OCI-LY7 (cell line): Measurements from ENCODE around the gene ZMIZ1. TPM values are rescaled to one million over a fixed set of nuclear protein-coding genes. Genes with fewer than 3 reads are reported as not detected.

ENCODE experiments used
- BruUV-seq: library from RNA; stranded (reverse); fragments of 400-500 nt; replicated peaks from 2 replicates; lab custom pipeline; 2021; lab: Mats Ljungman, UMichigan
- CTCF ChIA-PET: fragments of 300-600 bp; sonication (Branson Sonifier 250); formaldehyde crosslinking; loops from one replicate; lab custom pipeline; 2022; ENCODE audit warnings: antibody characterized with exemption; ENCODE audit not compliant: unreplicated experiment; lab: Charles Lee
- POLR2A ChIA-PET: fragments of 300-600 bp; sonication (Branson Sonifier 250); formaldehyde crosslinking; loops from one replicate; lab custom pipeline; 2022; ENCODE audit warnings: antibody characterized with exemption; lab: Charles Lee
- DNase-seq: peaks from one replicate; pipeline ENCODE4 v3.0.0-alpha.2; 2015; ENCODE audit warnings: low spot score
- H2AFZ ChIP-seq: fragments of 200-600 bp; sonication (generic), shearing (Covaris generic); 2 replicates; pipeline ENCODE4 v1.6.1; 2014; ENCODE audit warnings: mild to moderate bottlenecking, antibody characterized with exemption, low read length, moderate library complexity
- H3K27ac ChIP-seq: fragments of 200-600 bp; sonication (generic); 2 replicates; pipeline ENCODE4 v1.5.1; 2014; ENCODE audit warnings: mixed run types, low read depth, mild to moderate bottlenecking, moderate library complexity, low read length, inconsistent platforms; ENCODE audit not compliant: poor library complexity, severe bottlenecking
- H3K36me3 ChIP-seq: fragments of 200-600 bp; sonication (generic); 2 replicates; pipeline ENCODE4 v1.6.1; 2014; ENCODE audit warnings: mild to moderate bottlenecking, antibody characterized with exemption, low read length, moderate library complexity, mixed read lengths; ENCODE audit not compliant: insufficient read depth
- H3K4me1 ChIP-seq: fragments of 200-600 bp; sonication (generic); 2 replicates; pipeline ENCODE4 v1.5.1; 2014; ENCODE audit warnings: mild to moderate bottlenecking, low read length; ENCODE audit not compliant: insufficient read depth, poor library complexity, severe bottlenecking
- H3K4me2 ChIP-seq: fragments of 200-600 bp; sonication (generic); 2 replicates; pipeline ENCODE4 v1.6.1; 2014; ENCODE audit warnings: mild to moderate bottlenecking, low read length
- H3K4me3 ChIP-seq: fragments of 200-600 bp; sonication (generic); 2 replicates; pipeline ENCODE4 v1.5.1; 2014; ENCODE audit warnings: mild to moderate bottlenecking, low read depth, low read length; ENCODE audit not compliant: poor library complexity, severe bottlenecking
- H3K79me2 ChIP-seq: fragments of 200-600 bp; sonication (generic); 2 replicates; pipeline ENCODE4 v1.6.1; 2016; ENCODE audit warnings: low read depth, mild to moderate bottlenecking, low read length, moderate library complexity, mixed read lengths; ENCODE audit not compliant: insufficient read depth
- H3K9me2 ChIP-seq: fragments of 200-600 bp; sonication (generic); 2 replicates; pipeline ENCODE4 v1.6.1; 2016; ENCODE audit warnings: mild to moderate bottlenecking, low read length, mixed read lengths; ENCODE audit not compliant: insufficient read depth
- H3K9me3 ChIP-seq: fragments of 200-600 bp; sonication (generic); 2 replicates; pipeline ENCODE4 v1.6.1; 2014; ENCODE audit warnings: mild to moderate bottlenecking, mixed run types, low read length, mixed read lengths
- H4K20me1 ChIP-seq: fragments of 200-600 bp; sonication (generic); 2 replicates; pipeline ENCODE4 v1.6.1; 2014; ENCODE audit warnings: mild to moderate bottlenecking, antibody characterized with exemption, low read length, moderate library complexity, mixed read lengths; ENCODE audit not compliant: insufficient read depth
- EZH2phosphoT487 ChIP-seq: fragments of 200-600 bp; sonication (generic); IDR thresholded peaks from 2 replicates; pipeline ENCODE4 v1.6.1; 2018; ENCODE audit warnings: low read depth, borderline replicate concordance, mild to moderate bottlenecking, mixed run types, antibody characterized with exemption, low read length, moderate library complexity, mixed read lengths
- intact Hi-C: fragments of 100-400 bp; cut with micrococcal nuclease; formaldehyde crosslinking; loops from one replicate; pipeline ENCODE4 v1.10.0; 2022; ENCODE audit not compliant: unreplicated experiment
- total RNA-seq, 2 experiments: library from RNA; depleted of rRNA in 1 of 2; stranded (reverse); fragments of >200 nt in 1 of 2; shearing (Covaris generic) in 1 of 2; gene quantifications; 2 replicates each; pipeline ENCODE4 v1.2.3, GENCODE V29; 2014 to 2022
- TF ChIP-seq, protein P1 (sequence below): fragments of 200-600 bp; sonication (generic); conservative IDR thresholded peaks from 2 replicates; pipeline ENCODE4 v1.5.1; 2014; ENCODE audit warnings: mild to moderate bottlenecking, antibody characterized with exemption, low read length, moderate library complexity, mixed read lengths

The ZMIZ1 gene
- total RNA-seq, 2 experiments from 2014 or later, result 20.4 to 66.9 TPM

DNA sequence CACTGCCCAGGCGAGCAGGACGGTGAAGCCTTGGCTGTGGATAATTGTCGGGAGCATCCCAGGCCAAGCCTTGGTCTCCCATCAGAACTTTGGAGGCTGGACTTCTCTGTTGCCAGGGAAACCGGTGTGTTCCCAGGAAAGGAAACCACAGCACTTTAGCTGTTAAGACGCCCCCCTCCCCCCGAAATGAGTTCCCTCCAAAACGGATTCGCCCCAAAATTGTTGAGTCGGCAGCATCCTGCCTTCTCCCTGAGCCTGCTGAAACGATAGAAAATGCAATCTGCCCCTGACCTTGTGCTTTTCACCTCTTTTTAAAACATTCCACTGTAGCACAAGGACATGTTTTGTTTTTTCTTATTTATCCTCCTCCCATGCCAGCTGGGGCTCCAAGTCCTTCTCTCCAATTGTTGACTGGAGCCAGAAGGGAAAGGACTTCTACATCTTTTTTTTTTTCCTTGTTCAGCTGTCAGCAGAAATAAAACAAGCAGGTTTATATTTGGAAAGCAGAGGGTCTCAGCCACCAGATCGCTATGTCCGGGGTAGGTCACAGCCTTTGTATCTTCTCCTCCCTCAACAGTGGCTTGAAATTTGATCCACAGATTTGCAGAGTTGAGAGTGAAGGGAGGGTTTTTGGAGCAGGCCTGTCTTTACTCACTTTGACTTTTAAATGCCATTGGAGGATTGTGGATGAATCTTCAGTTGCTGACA, 116.5 kb downstream of the ZMIZ1 start:
- H3K9me2 ChIP-seq, result no peaks in the 10 kb centered on the region
- peaks cover 3% of the 10 kb centered on the region for H3K4me1 ChIP-seq
- no peaks in the 10 kb centered on the region for H4K20me1 ChIP-seq
- no peak for DNase-seq
- POLR2A ChIA-PET, result no interaction called here
- H3K36me3 ChIP-seq, result no peaks in the 10 kb centered on the region
- CTCF ChIA-PET, result no interaction called here
- TF ChIP-seq, protein P1, sequence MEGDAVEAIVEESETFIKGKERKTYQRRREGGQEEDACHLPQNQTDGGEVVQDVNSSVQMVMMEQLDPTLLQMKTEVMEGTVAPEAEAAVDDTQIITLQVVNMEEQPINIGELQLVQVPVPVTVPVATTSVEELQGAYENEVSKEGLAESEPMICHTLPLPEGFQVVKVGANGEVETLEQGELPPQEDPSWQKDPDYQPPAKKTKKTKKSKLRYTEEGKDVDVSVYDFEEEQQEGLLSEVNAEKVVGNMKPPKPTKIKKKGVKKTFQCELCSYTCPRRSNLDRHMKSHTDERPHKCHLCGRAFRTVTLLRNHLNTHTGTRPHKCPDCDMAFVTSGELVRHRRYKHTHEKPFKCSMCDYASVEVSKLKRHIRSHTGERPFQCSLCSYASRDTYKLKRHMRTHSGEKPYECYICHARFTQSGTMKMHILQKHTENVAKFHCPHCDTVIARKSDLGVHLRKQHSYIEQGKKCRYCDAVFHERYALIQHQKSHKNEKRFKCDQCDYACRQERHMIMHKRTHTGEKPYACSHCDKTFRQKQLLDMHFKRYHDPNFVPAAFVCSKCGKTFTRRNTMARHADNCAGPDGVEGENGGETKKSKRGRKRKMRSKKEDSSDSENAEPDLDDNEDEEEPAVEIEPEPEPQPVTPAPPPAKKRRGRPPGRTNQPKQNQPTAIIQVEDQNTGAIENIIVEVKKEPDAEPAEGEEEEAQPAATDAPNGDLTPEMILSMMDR, result no peak
- no peak for TF ChIP-seq EZH2phosphoT487
- no peak overlapping the region for H2AFZ ChIP-seq
- no TSS peak for BruUV-seq
- H3K79me2 ChIP-seq, result no peaks in the 10 kb centered on the region
- H3K27ac ChIP-seq, result no peak overlapping the region
- intact Hi-C loops, result no loop called here
- no peak overlapping the region for H3K4me2 ChIP-seq
- no peak overlapping the region for H3K4me3 ChIP-seq
- H3K9me3 ChIP-seq, result no peaks in the 10 kb centered on the region

DNA sequence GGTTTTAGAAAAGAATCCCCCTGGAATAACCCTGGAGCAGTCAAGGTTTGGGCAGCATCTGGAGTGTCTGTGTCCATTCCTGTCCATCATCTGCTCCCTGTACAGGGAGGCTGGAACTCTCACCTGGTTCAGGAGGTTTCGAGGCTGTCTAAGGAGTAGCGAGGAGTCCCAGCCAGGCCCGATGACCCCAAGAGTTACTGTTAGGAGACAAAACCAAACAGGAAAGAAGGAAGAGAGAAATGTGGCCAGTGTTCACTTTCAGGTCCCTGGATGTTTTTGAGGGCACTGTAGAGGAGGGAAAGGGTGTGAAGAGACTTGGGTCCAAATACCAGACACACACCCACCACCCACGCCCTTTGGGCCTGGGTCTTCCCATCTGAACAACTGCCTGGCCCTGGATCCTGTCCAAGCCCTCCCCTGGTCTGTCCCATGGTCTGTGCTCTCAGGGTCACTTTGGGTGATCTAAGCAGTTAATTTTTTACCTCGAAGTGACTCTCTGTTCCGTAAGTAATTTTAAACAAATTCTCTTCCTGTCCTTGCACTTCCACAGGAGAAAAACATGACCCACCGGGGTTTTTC, 117.1 kb downstream of the ZMIZ1 start:
- intact Hi-C loops, result no loop called here
- Histone ChIP-seq H3K79me2 (no peaks in the 10 kb centered on the region), H3K9me3 (no peaks in the 10 kb centered on the region), H3K4me3 (no peak overlapping the region), H3K4me2 (no peak overlapping the region), H4K20me1 (no peaks in the 10 kb centered on the region), H3K4me1 (peaks cover 9% of the 10 kb centered on the region), H3K36me3 (no peaks in the 10 kb centered on the region), H2AFZ (no peak overlapping the region), H3K27ac (no peak overlapping the region), H3K9me2 (no peaks in the 10 kb centered on the region)
- CTCF ChIA-PET, result no interaction called here
- no peak for TF ChIP-seq EZH2phosphoT487
- TF ChIP-seq, protein P1, result no peak
- no peak for DNase-seq
- POLR2A ChIA-PET, result no interaction called here
- no TSS peak for BruUV-seq
